Lower leg skin (tissue), 3 donors: ENCODE data around the gene HUNK.

ENCODE experiments used
- CTCF ChIP-seq, 3 donors: fragments of 450-650 bp; IDR thresholded peaks; one replicate each; pipeline ENCODE4 v1.5.1; 2016; ENCODE audit warnings: antibody characterized with exemption in 3 of 3, mild to moderate bottlenecking in 3 of 3, moderate library complexity in 2 of 3
- POLR2A ChIP-seq, 2 donors: fragments of 450-650 bp; IDR thresholded peaks; one replicate each; pipeline ENCODE4 v1.6.1; 2016 to 2017; ENCODE audit warnings: antibody characterized with exemption in 2 of 2, mild to moderate bottlenecking in 1 of 2, moderate library complexity in 1 of 2

GRCh38 chr21:32030146-32030652 lies 157.4 kb downstream of the HUNK start:
- TF ChIP-seq CTCF (IDR thresholded peaks at IDR 0.05) (no peak), POLR2A (IDR thresholded peaks at IDR 0.05) (no peak)
